GM12891 (cell line): ENCODE data around the gene S100A9.
"Not testable (repeated sequence)": the region's sequence is repeated elsewhere in the genome, so short reads cannot be mapped to it uniquely, and the experiment has no call there.

ENCODE experiments used
- POLR2A ChIP-seq: IDR thresholded peaks from 2 replicates; pipeline ENCODE4 v1.6.1; 2011; ENCODE audit warnings: low read depth, low read length, control low read depth
- POLR2AphosphoS5 ChIP-seq: IDR thresholded peaks from 2 replicates; pipeline ENCODE4 v1.6.1; 2011; ENCODE audit warnings: low read depth, low read length, control low read depth

DNA sequence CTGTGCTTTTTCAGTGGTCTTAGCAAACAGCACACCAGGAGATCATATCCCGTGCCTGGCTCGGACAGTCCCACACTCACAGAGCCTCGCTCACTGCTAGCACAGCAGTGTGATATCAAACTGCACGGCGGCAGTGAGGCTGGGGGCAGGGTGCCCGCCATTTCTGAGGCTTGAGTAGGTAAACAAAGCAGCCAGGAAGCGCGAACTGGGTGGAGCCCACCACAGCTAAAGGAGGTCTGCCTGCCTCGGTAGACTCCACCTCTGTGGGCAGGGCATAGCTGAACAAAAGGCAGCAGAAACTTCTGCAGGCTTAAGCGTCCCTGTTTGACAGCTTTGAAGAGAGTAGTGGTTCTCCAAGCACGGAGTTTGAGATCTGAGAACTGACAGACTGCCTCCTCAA is 49.6 kb downstream of the S100A9 start:
- TF ChIP-seq POLR2A, POLR2AphosphoS5: not testable (repeated sequence)
